HUDEP-2 (cell line): ENCODE results near the gene TMTC1.

Experiments used
- DNase-seq, 76 experiments: peaks; one replicate each; lab custom pipeline; 2025; ENCODE audit not compliant: unreplicated experiment in 76 of 76; lab: John Stamatoyannopoulos, UW

Gene TMTC1

GRCh38 chr12:29625359-29625953 lies 158.3 kb downstream of the TMTC1 start:
- no peak for DNase-seq

- no peak for DNase-seq
These were observed 161.5 kb downstream of the TMTC1 start for GRCh38 chr12:29622251-29622650.

GRCh38 chr12:29620030-29620429 lies 163.7 kb downstream of the TMTC1 start:
- DNase-seq = no peak

- DNase-seq = no peak
These were observed 166.3 kb downstream of the TMTC1 start for GRCh38 chr12:29617407-29617803.

GRCh38 chr12:29616664-29617406 lies 166.9 kb downstream of the TMTC1 start:
- DNase-seq = no peak

GRCh38 chr12:29614694-29615325 lies 168.9 kb downstream of the TMTC1 start:
- DNase-seq = no peak

- DNase-seq = no peak
These were observed 170.8 kb downstream of the TMTC1 start for GRCh38 chr12:29612912-29613311.

- DNase-seq = no peak
These were observed 171.8 kb downstream of the TMTC1 start for GRCh38 chr12:29611906-29612305.

GRCh38 chr12:29610473-29611170 lies 173.1 kb downstream of the TMTC1 start:
- no peak for DNase-seq

GRCh38 chr12:29609431-29610215 lies 174.1 kb downstream of the TMTC1 start:
- no peak for DNase-seq

GRCh38 chr12:29608581-29608980 lies 175.2 kb downstream of the TMTC1 start:
- no peak for DNase-seq

- no peak for DNase-seq
These were observed 184.4 kb downstream of the TMTC1 start for GRCh38 chr12:29599381-29599780.

GRCh38 chr12:29595071-29595755 lies 188.5 kb downstream of the TMTC1 start:
- DNase-seq = no peak

- no peak for DNase-seq
These were observed 190.7 kb downstream of the TMTC1 start for GRCh38 chr12:29593001-29593400.

GRCh38 chr12:29591140-29592020 lies 192.4 kb downstream of the TMTC1 start:
- no peak for DNase-seq

- no peak for DNase-seq
These were observed 193.9 kb downstream of the TMTC1 start for GRCh38 chr12:29589851-29590250.

- DNase-seq = no peak
These were observed 194.4 kb downstream of the TMTC1 start for GRCh38 chr12:29589286-29589820.

- no peak for DNase-seq
These were observed 201.0 kb downstream of the TMTC1 start for GRCh38 chr12:29582677-29583272.
